H1 (cell line): Measurements from ENCODE around the gene PLXNA4. TPM values are rescaled to one million over a fixed set of nuclear protein-coding genes. Genes with fewer than 3 reads are reported as not detected.

ENCODE experiments used
- CTCF ChIA-PET: fragments of 300-600 bp; sonication (Branson Sonifier 250); formaldehyde crosslinking; loops from one replicate; lab custom pipeline; 2021; ENCODE audit not compliant: partially characterized antibody; lab: Charles Lee
- POLR2A ChIA-PET: fragments of 300-600 bp; sonication (Branson Sonifier 250); formaldehyde crosslinking; loops from one replicate; lab custom pipeline; 2021; ENCODE audit warnings: inconsistent platforms; ENCODE audit not compliant: partially characterized antibody; lab: Charles Lee
- DNase-seq, 2 experiments: peaks; one replicate each; pipeline versions ENCODE4 v3.0.0 to v3.0.0-alpha.2; 2010 to 2022; ENCODE audit warnings: low spot score in 2 of 2, low read depth in 1 of 2, mixed read lengths in 1 of 2
- FAIRE-seq: peaks from 2 replicates; lab custom pipeline; 2011; peaks lifted over from hg19 to GRCh38; lab: Jason Lieb, UNC
- H2AFZ ChIP-seq: 2 replicates; pipeline ENCODE4 v1.8.1; 2012; ENCODE audit warnings: low read length, inconsistent platforms
- H2AK5ac ChIP-seq: 2 replicates; pipeline ENCODE4 v1.6.1; 2013; ENCODE audit warnings: low read depth, low read length
- H2BK120ac ChIP-seq: replicated peaks from 2 replicates; pipeline ENCODE3; 2013; ENCODE audit warnings: low read depth, low read length, inconsistent platforms
- H2BK12ac ChIP-seq: 2 replicates; pipeline ENCODE4 v1.6.1; 2013; ENCODE audit warnings: low read depth, low read length
- H2BK15ac ChIP-seq: 2 replicates; pipeline ENCODE4 v1.6.1; 2013; ENCODE audit warnings: low read length
- H2BK20ac ChIP-seq: 2 replicates; pipeline ENCODE4 v1.6.1; 2013; ENCODE audit warnings: low read length
- H2BK5ac ChIP-seq: 2 replicates; pipeline ENCODE4 v1.6.1; 2013; ENCODE audit warnings: low read depth, low read length
- H3K14ac ChIP-seq: 2 replicates; pipeline ENCODE4 v1.6.1; 2013; ENCODE audit warnings: inconsistent platforms; ENCODE audit not compliant: insufficient read length
- H3K18ac ChIP-seq: 2 replicates; pipeline ENCODE4 v1.6.1; 2013; ENCODE audit warnings: low read length; ENCODE audit errors: extremely low read depth
- H3K23ac ChIP-seq: 2 replicates; pipeline ENCODE4 v1.6.1; 2013; ENCODE audit warnings: inconsistent platforms; ENCODE audit not compliant: insufficient read length
- H3K23me2 ChIP-seq: 2 replicates; pipeline ENCODE4 v1.6.1; 2013; ENCODE audit warnings: low read depth, low read length
- H3K27ac ChIP-seq: 2 replicates; pipeline ENCODE4 v1.6.1; 2011; ENCODE audit warnings: low read depth, low read length, inconsistent platforms
- H3K27me3 ChIP-seq, 4 experiments: replicated peaks in 1 of 4; 1 replicate in 1 of 4; 2 replicates in 3 of 4; pipeline versions ENCODE4 v1.6.1 to v1.8.1; 2011 to 2013; ENCODE audit warnings: low read length in 3 of 4, mild to moderate bottlenecking in 3 of 4, inconsistent platforms in 2 of 4, mixed read lengths in 2 of 4, moderate library complexity in 1 of 4; ENCODE audit not compliant: control insufficient read depth in 3 of 4, insufficient read depth in 3 of 4; ENCODE audit errors: extremely low read depth in 1 of 4
- H3K36me3 ChIP-seq, 4 experiments: 2 replicates each; pipeline versions ENCODE4 v1.6.1 to v1.8.1; 2011 to 2013; ENCODE audit warnings: mild to moderate bottlenecking in 4 of 4, low read length in 3 of 4, moderate library complexity in 2 of 4, control low read depth in 1 of 4, inconsistent platforms in 1 of 4; ENCODE audit not compliant: insufficient read depth in 4 of 4, control insufficient read depth in 2 of 4
- H3K4ac ChIP-seq: replicated peaks from 2 replicates; pipeline ENCODE3; 2013; ENCODE audit warnings: low read length, low read depth, mixed read lengths, inconsistent platforms; ENCODE audit not compliant: insufficient read length
- H3K4me1 ChIP-seq, 4 experiments: replicated peaks in 1 of 4; 1 replicate in 1 of 4; 2 replicates in 3 of 4; pipeline versions ENCODE4 v1.6.1 to v1.8.1; 2011 to 2013; ENCODE audit warnings: low read length in 3 of 4, inconsistent platforms in 2 of 4, mixed read lengths in 1 of 4; ENCODE audit not compliant: insufficient read depth in 4 of 4, control insufficient read depth in 3 of 4
- H3K4me2 ChIP-seq, 2 experiments: 2 replicates each; pipeline versions ENCODE4 v1.6.1 to v1.8.1; 2011 to 2013; ENCODE audit warnings: low read depth in 2 of 2, low read length in 2 of 2, control low read depth in 1 of 2, inconsistent platforms in 1 of 2, mild to moderate bottlenecking in 1 of 2; ENCODE audit not compliant: insufficient read depth in 1 of 2
- H3K4me3 ChIP-seq, 4 experiments: fragments of 200-600, 300-600 bp in 1 of 4; sonication (generic), shearing (Covaris generic), sonication (Bioruptor Twin) in 1 of 4; 2 replicates each; pipeline versions ENCODE4 v1.5.1 to v1.8.1; 2011 to 2016; ENCODE audit warnings: low read length in 4 of 4, low read depth in 3 of 4, control low read depth in 2 of 4, inconsistent platforms in 2 of 4, mild to moderate bottlenecking in 2 of 4, mixed read lengths in 1 of 4, moderate library complexity in 1 of 4; ENCODE audit not compliant: insufficient read depth in 2 of 4; ENCODE audit errors: extremely low read depth in 1 of 4
- H3K56ac ChIP-seq: replicated peaks from 2 replicates; pipeline ENCODE3; 2013; ENCODE audit warnings: low read depth, mild to moderate bottlenecking, mixed read lengths, low read length, inconsistent platforms; ENCODE audit not compliant: insufficient read length
- H3K79me1 ChIP-seq: 2 replicates; pipeline ENCODE4 v1.6.1; 2013; ENCODE audit warnings: low read depth, low read length, control low read depth
- H3K79me2 ChIP-seq, 2 experiments: 2 replicates each; pipeline versions ENCODE4 v1.6.1 to v1.8.1; 2012 to 2013; ENCODE audit warnings: low read length in 2 of 2, mild to moderate bottlenecking in 2 of 2, inconsistent platforms in 1 of 2; ENCODE audit not compliant: insufficient read depth in 2 of 2, control insufficient read depth in 1 of 2
- H3K9ac ChIP-seq, 4 experiments: replicated peaks in 1 of 4; 1 replicate in 1 of 4; 2 replicates in 3 of 4; pipeline versions ENCODE4 v1.6.1 to v1.8.1; 2011 to 2013; ENCODE audit warnings: low read depth in 3 of 4, low read length in 3 of 4, control low read depth in 2 of 4, mild to moderate bottlenecking in 2 of 4, moderate library complexity in 2 of 4, inconsistent platforms in 1 of 4; ENCODE audit errors: extremely low read depth in 1 of 4
- H3K9me3 ChIP-seq, 2 experiments: 2 replicates each; pipeline versions ENCODE4 v1.6.1 to v1.8.1; 2012 to 2013; ENCODE audit warnings: mild to moderate bottlenecking in 2 of 2, moderate library complexity in 2 of 2, control low read depth in 1 of 2, inconsistent platforms in 1 of 2, low read depth in 1 of 2, low read length in 1 of 2, mixed read lengths in 1 of 2; ENCODE audit not compliant: insufficient read depth in 2 of 2
- H4K20me1 ChIP-seq, 2 experiments: replicated peaks in 1 of 2; 2 replicates each; pipeline versions ENCODE3 to v1.8.1; 2011 to 2013; ENCODE audit warnings: inconsistent platforms in 2 of 2, low read length in 2 of 2, mild to moderate bottlenecking in 1 of 2; ENCODE audit not compliant: insufficient read depth in 2 of 2, control insufficient read depth in 1 of 2
- H4K5ac ChIP-seq: 2 replicates; pipeline ENCODE4 v1.6.1; 2013; ENCODE audit warnings: low read length, low read depth, mixed read lengths, inconsistent platforms; ENCODE audit not compliant: insufficient read length
- H4K8ac ChIP-seq: 2 replicates; pipeline ENCODE4 v1.8.0; 2013; ENCODE audit warnings: mild to moderate bottlenecking, moderate library complexity, low read length, inconsistent platforms; ENCODE audit not compliant: insufficient read depth; ENCODE audit errors: extremely low read depth
- H4K91ac ChIP-seq: replicated peaks from 2 replicates; pipeline ENCODE3; 2013; ENCODE audit warnings: low read length, mixed read lengths, inconsistent platforms; ENCODE audit not compliant: insufficient read length
- BRCA1 ChIP-seq: IDR thresholded peaks from 2 replicates; pipeline ENCODE4 v1.6.1; 2012; ENCODE audit warnings: low read depth, low read length, improper control_type of control experiment
- CTBP2 ChIP-seq: IDR thresholded peaks from 2 replicates; pipeline ENCODE4 v1.7.0; 2011; ENCODE audit warnings: borderline replicate concordance, mild to moderate bottlenecking, moderate library complexity, mixed read lengths, low read length; ENCODE audit not compliant: insufficient read depth, insufficient read length
- E2F6 ChIP-seq: IDR thresholded peaks from 2 replicates; pipeline ENCODE4 v1.6.1; 2012; ENCODE audit warnings: inconsistent platforms
- EZH2 ChIP-seq: fragments of 200-600 bp; sonication (generic); IDR thresholded peaks from 2 replicates; pipeline ENCODE4 v1.7.1; 2012; ENCODE audit warnings: low read depth, mild to moderate bottlenecking, moderate library complexity, low read length, inconsistent platforms; ENCODE audit not compliant: severe bottlenecking
- FOSL1 ChIP-seq: IDR thresholded peaks from 2 replicates; pipeline ENCODE4 v1.6.1; 2011; ENCODE audit warnings: mild to moderate bottlenecking, low read depth, low read length, moderate library complexity; ENCODE audit not compliant: insufficient read depth
- NANOG ChIP-seq: IDR thresholded peaks from 2 replicates; pipeline ENCODE4 v1.6.1; 2011; ENCODE audit warnings: low read length, low read depth, mild to moderate bottlenecking, inconsistent platforms; ENCODE audit not compliant: insufficient read depth, poor library complexity, severe bottlenecking
- POU5F1 ChIP-seq: IDR thresholded peaks from 2 replicates; pipeline ENCODE4 v1.6.1; 2011; ENCODE audit warnings: low read depth, mild to moderate bottlenecking, low read length, moderate library complexity
- SIRT6 ChIP-seq: IDR thresholded peaks from one replicate; pipeline ENCODE4 v1.7.1; 2012; ENCODE audit warnings: low read length, inconsistent platforms
- SP1 ChIP-seq: IDR thresholded peaks from 2 replicates; pipeline ENCODE4 v1.6.1; 2011; ENCODE audit warnings: low read depth, low read length
- TAF7 ChIP-seq: optimal IDR thresholded peaks from 2 replicates; pipeline ENCODE3; 2011; ENCODE audit warnings: low read depth, mild to moderate bottlenecking, inconsistent platforms, low read length, moderate library complexity, borderline replicate concordance
- TEAD4 ChIP-seq: IDR thresholded peaks from 2 replicates; pipeline ENCODE4 v1.6.1; 2012; ENCODE audit warnings: low read depth, low read length, inconsistent platforms, mixed read lengths
- WGBS, 2 experiments: shearing (Covaris generic) in 1 of 2; methylation state at CpG; one replicate each; pipeline versions ENCODE4 v1.1.6 to v1.1.7; 2013 to 2015; ENCODE audit warnings: low lambda C conversion rate in 2 of 2, mixed read lengths in 2 of 2, inconsistent platforms in 1 of 2, low coverage in 1 of 2, missing lambda C conversion rate in 1 of 2; ENCODE audit not compliant: insufficient replicate concordance in 2 of 2, insufficient coverage in 1 of 2, insufficient read length in 1 of 2; ENCODE audit errors: extremely low coverage in 1 of 2, missing lambda C conversion rate in 1 of 2; 5-methylcytosine and 5-hydroxymethylcytosine counted together
- polyA plus RNA-seq, 7 experiments: library from polyadenylated mRNA; depleted of rRNA in 3 of 7; stranded (reverse) in 5 of 7; unstranded in 2 of 7; fragments of >200 nt in 5 of 7; fragments of 200-250 nt in 2 of 7; gene quantifications; 1 replicate in 5 of 7; 2 replicates in 1 of 7; 4 replicates in 1 of 7; pipeline versions ENCODE4 v1.2.1 to v1.2.3, GENCODE V29; 2011 to 2013; ENCODE audit warnings: missing spikeins in 2 of 7, mixed read lengths in 2 of 7
- total RNA-seq: library from RNA; stranded (reverse); fragmentation: NEBNext Ultra II Directional; extraction: Animal tissue kit (Norgen Biotek cat#: 25700); gene quantifications from 2 replicates; pipeline ENCODE4 v1.2.1, GENCODE V29; 2021

The PLXNA4 gene
- total and polyA plus RNA-seq, 2 of the 8 experiments (the other 6 are each of a cell fraction or from before 2014, with no cell fraction given), result 0.76 to 0.79 TPM

GRCh38 chr7:132135746-132136385, 440.4 kb downstream of the PLXNA4 start:
- no peaks in the 10 kb centered on the region for H3K9me3 ChIP-seq
- H3K36me3 ChIP-seq, result no peaks in the 10 kb centered on the region
- H2BK12ac ChIP-seq, result no peak overlapping the region
- H3K56ac ChIP-seq, result no peak overlapping the region
- no peaks in the 10 kb centered on the region for H3K79me1 ChIP-seq
- no peak overlapping the region for H3K18ac ChIP-seq
- H4K5ac ChIP-seq, result no peak overlapping the region
- H4K8ac ChIP-seq, result no peak overlapping the region
- H3K4ac ChIP-seq, result no peak overlapping the region
- H2AFZ ChIP-seq, result no peak overlapping the region
- WGBS, 2 experiments, result 82% methylated on average over 8 of the region's 8 CpGs; no CpG with 5 or more reads in 1 of the 2 experiments
- no peak overlapping the region for H3K14ac ChIP-seq
- no peaks in the 10 kb centered on the region; a peak in 1 of 7 replicates for H3K27me3 ChIP-seq
- no peak overlapping the region for H4K91ac ChIP-seq
- H2BK120ac ChIP-seq, result no peak overlapping the region
- no peak overlapping the region for H2BK5ac ChIP-seq
- H3K27ac ChIP-seq, result no peak overlapping the region
- ChIA-PET CTCF (interaction anchor here (0.6 to 1.3 kb wide), 8 partner anchors 12 to 444 kb away, joined by 3 to 4 read pairs (median 3); no protein-coding TSS in a partner anchor), POLR2A (no interaction called here)
- FAIRE-seq, result no peak
- peaks cover 0 to 3% (median 1%) of the 10 kb centered on the region in 4 experiments; a peak in 3 of 7 replicates for H3K4me1 ChIP-seq
- no peak overlapping the region for H3K23ac ChIP-seq
- no peaks in the 10 kb centered on the region for H3K23me2 ChIP-seq
- no peak overlapping the region for H3K4me3 ChIP-seq
- H4K20me1 ChIP-seq, result no peaks in the 10 kb centered on the region
- no peaks in the 10 kb centered on the region for H3K79me2 ChIP-seq
- H3K4me2 ChIP-seq, result no peak overlapping the region
- H3K9ac ChIP-seq, result no peak overlapping the region
- no peak overlapping the region for H2BK20ac ChIP-seq
- no peak for DNase-seq
- no peak overlapping the region for H2BK15ac ChIP-seq
- H2AK5ac ChIP-seq, result no peak overlapping the region
- TF ChIP-seq FOSL1, result no peak
- TF ChIP-seq SIRT6, result no peak
- no peak for TF ChIP-seq EZH2
- no peak for TF ChIP-seq BRCA1
- TF ChIP-seq CTBP2, result no peak
- no peak for TF ChIP-seq TAF7
- TF ChIP-seq SP1, result no peak
- no peak for TF ChIP-seq NANOG
- TF ChIP-seq POU5F1, result no peak
- TF ChIP-seq E2F6, result no peak
- TF ChIP-seq TEAD4, result no peak
